ENCODE results near the gene COMTD1.

COMTD1 gene

DNA sequence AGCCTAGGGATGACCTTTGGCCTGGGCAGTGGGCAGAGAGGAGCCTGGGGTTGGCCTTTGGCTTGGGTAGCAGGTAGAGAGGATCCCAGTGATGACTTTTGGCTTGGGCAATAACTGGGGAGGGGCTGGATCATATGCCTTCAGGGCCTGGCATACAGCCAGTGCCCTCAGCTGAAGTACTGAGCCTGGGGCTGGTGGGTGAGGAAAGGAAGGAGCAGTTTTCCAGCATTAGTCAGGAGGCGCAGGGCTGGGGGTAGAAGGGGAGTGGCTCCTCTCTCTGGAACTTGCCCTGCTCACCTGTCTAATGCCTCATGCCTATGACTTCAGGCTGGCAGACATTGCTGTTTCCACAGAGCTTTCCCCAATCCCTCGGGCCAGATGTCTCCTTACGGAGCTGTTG is 15.2 kb upstream of the COMTD1 start:
- no CpG with 5 or more reads among the region's 3 CpGs for WGBS (ENCODE audit: extremely low coverage, insufficient coverage, low lambda C conversion rate)
- H3K18ac ChIP-seq (ENCODE audit: low read length): no peak overlapping the region
- H3K4me2 ChIP-seq (ENCODE audit: low read length): no peak overlapping the region
- H3K27me3 ChIP-seq (ENCODE audit: insufficient read depth, low read length, poor library complexity): no peaks in the 10 kb centered on the region
- H2BK120ac ChIP-seq (ENCODE audit: low read depth, low read length): no peak overlapping the region
- H2AK5ac ChIP-seq (ENCODE audit: low read length): no peak overlapping the region
- H3K9ac ChIP-seq (ENCODE audit: low read length): no peak overlapping the region
- no peak overlapping the region for H2BK15ac ChIP-seq (replicated peaks; ENCODE audit: low read depth)
- H3K79me1 ChIP-seq (ENCODE audit: low read length): no peaks in the 10 kb centered on the region
- H3K56ac ChIP-seq (ENCODE audit: low read length): no peak overlapping the region
- H3K4me3 ChIP-seq (ENCODE audit: low read length): no peak overlapping the region
- H3K36me3 ChIP-seq (ENCODE audit: control insufficient read depth, insufficient read depth, low read length): no peaks in the 10 kb centered on the region
- no peaks in the 10 kb centered on the region for H3K4me1 ChIP-seq (ENCODE audit: control insufficient read depth, low read depth, low read length)
- H4K8ac ChIP-seq (ENCODE audit: low read depth, low read length): no peak overlapping the region
- no peak overlapping the region for H4K5ac ChIP-seq (ENCODE audit: low read length)
- no peak overlapping the region for H3K4ac ChIP-seq (ENCODE audit: low read depth, low read length)
- no peak for DNase-seq
- H3K23ac ChIP-seq (ENCODE audit: low read length): no peak overlapping the region
- H3K27ac ChIP-seq (ENCODE audit: low read depth, low read length): no peak overlapping the region
- no peaks in the 10 kb centered on the region for H3K79me2 ChIP-seq (ENCODE audit: control insufficient read depth, insufficient read depth, low read length)
- H2BK5ac ChIP-seq (ENCODE audit: low read length): no peak overlapping the region

DNA sequence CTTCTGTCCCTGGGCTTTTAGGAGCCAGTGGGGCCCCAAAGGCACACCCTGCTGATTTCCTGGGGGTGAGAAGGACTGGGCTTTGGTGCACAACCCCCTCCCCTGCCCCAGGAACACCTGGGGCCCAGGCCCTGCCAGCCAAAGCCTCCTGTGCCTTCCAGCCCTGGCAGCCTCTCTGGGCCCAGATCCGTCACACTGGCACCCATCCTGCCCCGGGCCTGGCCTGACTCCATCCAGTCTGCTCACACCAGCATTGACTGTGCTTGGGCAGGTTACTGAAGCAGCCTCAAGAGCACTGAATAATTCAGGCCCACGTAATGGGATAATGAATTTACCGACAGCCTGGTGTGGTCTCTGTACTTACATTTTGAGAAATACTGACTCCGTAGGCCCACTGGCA is 12.0 kb upstream of the COMTD1 start:
- no peak overlapping the region for H3K9ac ChIP-seq (ENCODE audit: low read length)
- no peak overlapping the region for H2AK5ac ChIP-seq (ENCODE audit: low read length)
- no peak overlapping the region for H4K5ac ChIP-seq (ENCODE audit: low read length)
- H2BK15ac ChIP-seq (replicated peaks; ENCODE audit: low read depth): no peak overlapping the region
- H2BK120ac ChIP-seq (ENCODE audit: low read depth, low read length): no peak overlapping the region
- no peak overlapping the region for H3K56ac ChIP-seq (ENCODE audit: low read length)
- no peaks in the 10 kb centered on the region for H3K79me2 ChIP-seq (ENCODE audit: control insufficient read depth, insufficient read depth, low read length)
- H3K23ac ChIP-seq (ENCODE audit: low read length): no peak overlapping the region
- WGBS (ENCODE audit: extremely low coverage, insufficient coverage, low lambda C conversion rate): no CpG with 5 or more reads among the region's 5 CpGs
- no peak overlapping the region for H3K4ac ChIP-seq (ENCODE audit: low read depth, low read length)
- no peak overlapping the region for H3K4me2 ChIP-seq (ENCODE audit: low read length)
- H3K4me1 ChIP-seq (ENCODE audit: control insufficient read depth, low read depth, low read length): peaks cover 2% of the 10 kb centered on the region
- no peak overlapping the region for H3K4me3 ChIP-seq (ENCODE audit: low read length)
- H3K27me3 ChIP-seq (ENCODE audit: insufficient read depth, low read length, poor library complexity): no peaks in the 10 kb centered on the region
- no peaks in the 10 kb centered on the region for H3K79me1 ChIP-seq (ENCODE audit: low read length)
- H3K18ac ChIP-seq (ENCODE audit: low read length): no peak overlapping the region
- no peak overlapping the region for H3K27ac ChIP-seq (ENCODE audit: low read depth, low read length)
- H2BK5ac ChIP-seq (ENCODE audit: low read length): no peak overlapping the region
- no peak overlapping the region for H4K8ac ChIP-seq (ENCODE audit: low read depth, low read length)
- no peak for DNase-seq
- H3K36me3 ChIP-seq (ENCODE audit: control insufficient read depth, insufficient read depth, low read length): no peaks in the 10 kb centered on the region

DNA sequence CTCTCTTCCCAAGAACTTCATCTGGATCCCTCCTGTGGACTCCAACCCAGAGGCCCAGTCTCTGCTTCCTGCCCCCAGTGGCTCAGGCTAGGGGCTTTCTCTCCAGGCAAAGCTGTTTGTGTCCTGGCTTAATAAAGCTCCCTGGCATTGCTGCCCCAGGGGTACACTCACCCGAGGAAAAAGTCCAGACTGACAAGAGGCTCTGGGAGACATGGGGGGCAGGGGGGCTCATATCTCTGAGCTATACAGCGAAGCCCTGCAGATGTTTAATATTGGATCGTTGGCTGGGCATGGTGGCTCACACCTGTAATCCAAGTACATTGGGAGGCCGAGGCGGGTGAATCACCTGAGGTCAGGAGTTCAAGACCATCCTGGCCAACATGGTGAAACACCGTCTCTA is 10.7 kb upstream of the COMTD1 start:
- H3K23ac ChIP-seq (ENCODE audit: low read length): no peak overlapping the region
- no peak overlapping the region for H3K27ac ChIP-seq (ENCODE audit: low read depth, low read length)
- no peak overlapping the region for H3K4me2 ChIP-seq (ENCODE audit: low read length)
- no peak overlapping the region for H2AK5ac ChIP-seq (ENCODE audit: low read length)
- H3K27me3 ChIP-seq (ENCODE audit: insufficient read depth, low read length, poor library complexity): no peaks in the 10 kb centered on the region
- H2BK15ac ChIP-seq (replicated peaks; ENCODE audit: low read depth): no peak overlapping the region
- no peak overlapping the region for H3K4me3 ChIP-seq (ENCODE audit: low read length)
- H3K79me1 ChIP-seq (ENCODE audit: low read length): no peaks in the 10 kb centered on the region
- peaks cover 2% of the 10 kb centered on the region for H3K4me1 ChIP-seq (ENCODE audit: control insufficient read depth, low read depth, low read length)
- H4K5ac ChIP-seq (ENCODE audit: low read length): no peak overlapping the region
- no peaks in the 10 kb centered on the region for H3K79me2 ChIP-seq (ENCODE audit: control insufficient read depth, insufficient read depth, low read length)
- H3K18ac ChIP-seq (ENCODE audit: low read length): no peak overlapping the region
- H3K36me3 ChIP-seq (ENCODE audit: control insufficient read depth, insufficient read depth, low read length): no peaks in the 10 kb centered on the region
- no peak overlapping the region for H2BK5ac ChIP-seq (ENCODE audit: low read length)
- H3K56ac ChIP-seq (ENCODE audit: low read length): no peak overlapping the region
- H4K8ac ChIP-seq (ENCODE audit: low read depth, low read length): no peak overlapping the region
- no peak overlapping the region for H2BK120ac ChIP-seq (ENCODE audit: low read depth, low read length)
- no peak overlapping the region for H3K9ac ChIP-seq (ENCODE audit: low read length)
- DNase-seq: no peak
- no CpG with 5 or more reads among the region's 6 CpGs for WGBS (ENCODE audit: extremely low coverage, insufficient coverage, low lambda C conversion rate)
- H3K4ac ChIP-seq (ENCODE audit: low read depth, low read length): no peak overlapping the region

DNA sequence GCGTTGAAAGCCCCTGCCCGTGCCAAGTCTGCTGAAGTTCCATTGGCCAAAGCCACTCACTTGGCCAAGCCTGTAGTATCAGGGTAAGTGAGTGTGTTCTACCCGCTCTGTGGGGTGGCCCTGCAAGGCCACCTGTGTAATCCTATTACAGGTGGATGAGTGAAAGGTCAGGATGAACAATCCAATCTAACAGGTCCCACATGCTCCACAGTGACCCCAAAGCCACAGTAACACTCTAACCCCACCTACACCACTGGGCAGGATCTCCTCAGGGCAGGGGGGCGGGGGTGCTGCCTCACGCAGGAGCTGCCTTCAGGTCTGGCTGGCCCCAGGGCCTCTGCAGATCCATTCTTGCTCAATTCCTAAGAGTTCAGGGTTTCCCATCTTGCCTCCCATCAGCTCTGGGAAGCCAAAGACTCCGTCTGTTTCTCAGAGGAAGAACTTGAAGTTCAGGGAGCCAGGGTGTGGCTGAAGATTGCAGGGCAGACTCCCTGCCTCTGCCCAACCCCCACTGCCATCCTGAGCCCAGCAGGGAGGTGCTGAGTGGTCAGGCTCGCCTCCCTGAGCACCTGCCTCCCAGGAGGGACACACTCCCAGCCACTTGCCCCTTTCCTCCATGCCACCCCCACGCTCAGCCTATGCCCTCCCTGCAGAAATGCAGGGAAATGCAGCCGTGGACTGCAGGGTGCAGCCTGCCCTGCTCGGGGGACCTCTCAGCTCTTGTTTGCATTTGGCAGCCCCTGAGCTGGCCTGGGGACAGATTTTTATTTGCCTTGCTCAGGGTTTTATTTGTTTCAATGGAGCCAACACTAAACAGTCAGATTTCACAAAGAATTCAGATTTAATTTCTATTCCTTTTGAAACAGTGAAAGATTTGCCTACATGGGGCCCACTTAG is 9.8 kb upstream of the COMTD1 start:
- H3K4me3 ChIP-seq (ENCODE audit: low read length): no peak overlapping the region
- H3K79me2 ChIP-seq (ENCODE audit: control insufficient read depth, insufficient read depth, low read length): no peaks in the 10 kb centered on the region
- H2AK5ac ChIP-seq (ENCODE audit: low read length): no peak overlapping the region
- H2BK15ac ChIP-seq (replicated peaks; ENCODE audit: low read depth): no peak overlapping the region
- H3K18ac ChIP-seq (ENCODE audit: low read length): no peak overlapping the region
- H4K5ac ChIP-seq (ENCODE audit: low read length): no peak overlapping the region
- no peaks in the 10 kb centered on the region for H3K79me1 ChIP-seq (ENCODE audit: low read length)
- H3K4ac ChIP-seq (ENCODE audit: low read depth, low read length): no peak overlapping the region
- no peak overlapping the region for H3K23ac ChIP-seq (ENCODE audit: low read length)
- no peak overlapping the region for H3K56ac ChIP-seq (ENCODE audit: low read length)
- no peak overlapping the region for H3K4me2 ChIP-seq (ENCODE audit: low read length)
- H3K27me3 ChIP-seq (ENCODE audit: insufficient read depth, low read length, poor library complexity): no peaks in the 10 kb centered on the region
- H3K9ac ChIP-seq (ENCODE audit: low read length): no peak overlapping the region
- no peak for DNase-seq
- no peaks in the 10 kb centered on the region for H3K36me3 ChIP-seq (ENCODE audit: control insufficient read depth, insufficient read depth, low read length)
- H4K8ac ChIP-seq (ENCODE audit: low read depth, low read length): no peak overlapping the region
- WGBS (ENCODE audit: extremely low coverage, insufficient coverage, low lambda C conversion rate): no CpG with 5 or more reads among the region's 10 CpGs
- no peak overlapping the region for H3K27ac ChIP-seq (ENCODE audit: low read depth, low read length)
- no peak overlapping the region for H2BK5ac ChIP-seq (ENCODE audit: low read length)
- H3K4me1 ChIP-seq (ENCODE audit: control insufficient read depth, low read depth, low read length): peaks cover 2% of the 10 kb centered on the region
- H2BK120ac ChIP-seq (ENCODE audit: low read depth, low read length): no peak overlapping the region

DNA sequence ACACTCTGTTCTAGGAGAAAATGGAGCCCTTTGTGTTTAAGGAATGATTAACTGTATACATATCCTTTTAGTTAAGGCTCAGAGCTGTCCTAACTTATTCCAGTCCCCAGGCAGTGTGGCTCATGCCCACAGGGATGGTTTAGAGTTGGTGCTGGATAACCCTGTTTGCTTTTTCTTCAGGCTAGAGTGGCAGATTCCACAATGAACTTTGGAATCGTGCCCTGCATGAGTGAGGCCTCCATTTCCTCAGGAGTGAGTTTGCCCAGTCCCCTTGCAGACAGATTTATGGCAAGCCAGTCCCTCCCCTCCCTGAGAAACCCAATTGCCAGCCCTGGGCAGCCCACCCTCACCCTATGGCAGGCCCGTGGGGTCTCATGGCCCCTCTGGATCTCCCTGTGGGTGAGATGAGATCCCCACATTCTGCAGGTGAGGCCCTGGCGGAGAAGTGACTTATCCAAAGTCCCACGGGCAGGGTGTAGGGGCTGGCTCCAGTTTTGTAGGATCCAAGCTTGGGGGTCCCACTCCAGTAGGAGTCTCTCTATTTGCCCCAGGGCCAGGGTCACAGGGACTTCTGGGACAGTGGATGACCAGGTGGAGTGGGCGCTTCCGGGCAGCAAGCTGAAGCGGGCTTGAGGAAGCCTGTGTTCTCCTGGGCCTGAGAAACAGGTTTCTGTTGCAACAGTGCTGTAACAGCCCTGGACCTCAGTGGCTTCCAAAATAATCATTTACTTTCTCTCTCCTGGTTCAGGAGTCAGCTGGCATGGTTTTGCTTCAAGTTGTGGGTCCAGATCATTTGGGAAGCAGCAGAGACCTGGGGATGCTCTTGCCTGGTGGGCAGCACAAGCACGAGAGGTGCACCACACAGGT is 9.0 kb upstream of the COMTD1 start:
- no peak overlapping the region for H3K4me3 ChIP-seq (ENCODE audit: low read length)
- no CpG with 5 or more reads among the region's 8 CpGs for WGBS (ENCODE audit: extremely low coverage, insufficient coverage, low lambda C conversion rate)

More for the DNA sequence above, 9.0 kb upstream of the COMTD1 start:
- H4K5ac ChIP-seq (ENCODE audit: low read length): no peak overlapping the region
- H2AK5ac ChIP-seq (ENCODE audit: low read length): no peak overlapping the region
- H2BK15ac ChIP-seq (replicated peaks; ENCODE audit: low read depth): no peak overlapping the region
- no peak overlapping the region for H2BK120ac ChIP-seq (ENCODE audit: low read depth, low read length)
- H4K8ac ChIP-seq (ENCODE audit: low read depth, low read length): no peak overlapping the region
- H3K4ac ChIP-seq (ENCODE audit: low read depth, low read length): no peak overlapping the region
- H3K4me2 ChIP-seq (ENCODE audit: low read length): no peak overlapping the region
- no peak overlapping the region for H3K9ac ChIP-seq (ENCODE audit: low read length)
- no peak overlapping the region for H3K27ac ChIP-seq (ENCODE audit: low read depth, low read length)
- DNase-seq: no peak
- no peaks in the 10 kb centered on the region for H3K79me2 ChIP-seq (ENCODE audit: control insufficient read depth, insufficient read depth, low read length)
- no peak overlapping the region for H3K23ac ChIP-seq (ENCODE audit: low read length)
- H3K4me1 ChIP-seq (ENCODE audit: control insufficient read depth, low read depth, low read length): peaks cover 2% of the 10 kb centered on the region
- no peak overlapping the region for H2BK5ac ChIP-seq (ENCODE audit: low read length)
- no peaks in the 10 kb centered on the region for H3K79me1 ChIP-seq (ENCODE audit: low read length)
- no peak overlapping the region for H3K56ac ChIP-seq (ENCODE audit: low read length)
- H3K27me3 ChIP-seq (ENCODE audit: insufficient read depth, low read length, poor library complexity): no peaks in the 10 kb centered on the region
- no peaks in the 10 kb centered on the region for H3K36me3 ChIP-seq (ENCODE audit: control insufficient read depth, insufficient read depth, low read length)
- no peak overlapping the region for H3K18ac ChIP-seq (ENCODE audit: low read length)

Data from mesendoderm (in vitro differentiated cells).